ENCODE results near the gene GRIK2.
"Not testable (repeated sequence)": the region's sequence is repeated elsewhere in the genome, so short reads cannot be mapped to it uniquely, and the experiment has no call there.

GRIK2 gene

GRCh38 chr6:101541894-101542293 lies 148.4 kb downstream of the GRIK2 start:
- DNase-seq: no peak

DNA sequence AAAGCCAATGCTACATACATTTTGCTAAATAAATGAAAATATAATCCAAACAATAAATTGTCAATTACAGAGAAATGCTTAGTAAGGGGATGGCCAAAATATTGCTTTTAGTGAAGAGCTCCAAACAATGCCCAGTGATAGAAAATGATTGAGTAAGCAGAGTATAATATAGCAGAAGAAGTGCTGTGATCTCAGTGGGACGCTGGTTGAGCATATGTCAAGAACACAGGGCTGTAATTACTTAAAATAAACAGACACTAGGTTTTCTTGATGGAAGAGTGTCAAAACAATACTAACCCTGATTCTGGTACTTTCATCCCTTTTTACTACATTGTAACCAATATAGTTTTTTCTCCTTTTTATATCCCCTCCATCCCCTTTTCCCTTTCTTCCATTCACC lies 150.3 kb downstream of the GRIK2 start:
- no peak for DNase-seq

- DNase-seq: no peak
Observed at GRCh38 chr6:101544286-101544685, 150.8 kb downstream of the GRIK2 start.

DNA sequence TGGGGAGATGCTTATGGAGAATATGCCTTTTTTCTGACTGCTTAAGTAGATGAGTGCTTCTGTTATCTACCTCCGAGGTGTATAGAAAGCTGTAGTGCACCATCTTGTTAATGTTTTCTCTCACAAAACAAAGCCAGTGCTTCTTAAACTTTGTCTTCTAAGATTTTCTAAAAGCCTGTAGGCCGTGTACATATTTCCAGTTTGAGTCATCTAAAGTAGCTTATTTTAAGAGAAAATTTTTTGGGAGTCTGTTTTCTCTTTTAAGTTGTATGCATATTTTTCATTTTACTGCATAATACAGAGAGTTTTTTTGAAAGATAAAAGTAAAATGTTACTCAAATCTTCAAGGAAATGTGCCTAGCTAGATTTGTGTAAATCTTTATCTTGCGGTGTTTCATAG lies 151.7 kb downstream of the GRIK2 start:
- no peak for DNase-seq

DNA sequence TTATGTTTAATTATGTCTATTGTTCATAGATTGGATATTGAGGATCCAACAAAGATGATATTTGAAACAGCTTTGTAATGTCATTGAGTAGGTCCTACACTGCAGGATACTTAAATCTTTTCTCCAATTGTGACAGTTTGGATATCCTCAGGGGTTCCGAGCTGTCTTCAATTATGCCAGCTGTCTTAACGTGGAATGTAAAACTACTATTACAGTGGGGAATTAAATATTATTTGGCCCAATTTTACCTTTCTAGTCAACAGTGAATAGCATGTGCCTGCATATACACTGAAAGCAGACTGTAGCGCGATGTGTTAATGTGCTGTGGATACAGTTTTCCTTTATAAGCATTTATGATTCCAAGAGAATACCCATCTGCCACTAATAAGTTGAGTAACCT lies 156.9 kb downstream of the GRIK2 start:
- DNase-seq: no peak

DNA sequence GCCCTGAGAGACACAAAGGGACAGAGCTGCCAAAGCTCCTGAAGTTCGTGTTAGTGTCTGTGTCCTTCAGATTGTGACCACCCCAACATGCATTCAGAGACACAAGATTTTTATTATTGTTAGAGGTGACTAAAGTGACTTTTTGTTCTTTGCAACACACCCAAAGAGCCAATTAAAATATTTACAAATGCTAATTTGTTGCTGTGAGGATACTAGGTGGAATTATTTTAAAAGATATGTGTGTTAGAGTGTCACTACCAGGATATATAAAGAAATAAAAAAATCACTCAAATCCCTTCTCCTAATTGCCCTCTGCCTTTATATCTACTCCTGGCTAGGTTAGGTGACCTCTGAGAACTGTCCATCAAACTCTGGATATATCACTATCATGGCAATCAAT lies 160.7 kb downstream of the GRIK2 start:
- DNase-seq: no peak

- no peak for DNase-seq
Observed at GRCh38 chr6:101558712-101559111, 165.2 kb downstream of the GRIK2 start.

GRCh38 chr6:101572627-101573026 lies 179.1 kb downstream of the GRIK2 start:
- DNase-seq: no peak

DNA sequence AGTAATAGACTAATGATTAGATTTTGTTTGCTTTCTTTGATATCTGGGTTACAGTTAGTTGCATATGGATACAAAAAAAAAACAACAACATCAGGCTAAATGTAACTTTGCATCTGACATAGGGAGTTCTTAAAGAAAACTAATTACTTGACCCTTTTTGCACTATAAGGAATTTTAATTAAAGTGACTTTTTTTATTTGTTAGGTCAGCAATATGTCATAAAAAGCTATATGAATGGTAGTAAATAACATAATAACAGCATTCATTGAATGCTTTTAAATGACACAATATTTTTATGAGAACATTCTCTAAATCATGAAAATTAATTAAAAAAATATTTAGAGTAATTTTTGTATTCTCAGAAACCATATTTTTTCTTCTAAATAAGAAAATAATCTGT lies 183.6 kb downstream of the GRIK2 start:
- no peak for DNase-seq

- DNase-seq: no peak
Observed at GRCh38 chr6:101578306-101578705, 184.8 kb downstream of the GRIK2 start.

GRCh38 chr6:101582792-101583191 lies 189.3 kb downstream of the GRIK2 start:
- no peak for DNase-seq

GRCh38 chr6:101585501-101585900 lies 192.0 kb downstream of the GRIK2 start:
- DNase-seq: no peak

DNA sequence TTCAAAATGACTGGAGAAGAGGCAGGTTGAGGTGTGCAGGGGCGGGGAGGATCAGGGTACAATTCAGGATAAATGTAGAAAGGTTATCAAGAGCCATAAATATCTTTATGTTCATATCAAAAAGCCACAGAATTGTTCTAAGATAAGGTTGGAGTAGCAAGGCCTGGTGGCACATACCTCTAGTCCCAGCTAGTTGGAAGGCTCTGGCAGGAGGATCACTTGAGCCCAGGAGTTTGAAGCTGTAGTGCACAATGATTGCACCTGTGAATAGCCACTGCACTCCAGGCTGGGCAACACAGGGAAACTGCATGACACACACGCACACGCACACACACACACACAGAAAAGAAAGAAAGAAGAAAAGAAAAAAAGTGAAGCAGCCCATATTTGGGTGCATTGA lies 194.8 kb downstream of the GRIK2 start:
- no peak for DNase-seq

DNA sequence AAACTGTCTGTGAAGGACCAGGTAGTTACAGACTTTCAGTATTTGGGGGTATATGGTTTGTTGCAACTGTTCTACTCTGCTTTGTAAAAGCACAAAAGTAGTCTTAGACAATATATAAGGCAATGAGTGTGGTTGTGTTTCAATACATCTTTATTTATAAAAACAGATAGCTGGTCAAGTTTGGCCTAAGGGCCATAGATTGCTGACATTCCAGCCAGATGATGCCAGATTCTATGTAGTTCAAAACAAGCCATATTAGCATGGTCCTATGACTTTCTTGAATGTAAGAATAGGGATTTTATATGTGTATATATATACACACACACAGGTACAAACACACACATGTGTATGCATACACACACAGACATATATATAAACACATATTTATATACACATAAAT lies 201.8 kb downstream of the GRIK2 start:
- no peak for DNase-seq

DNA sequence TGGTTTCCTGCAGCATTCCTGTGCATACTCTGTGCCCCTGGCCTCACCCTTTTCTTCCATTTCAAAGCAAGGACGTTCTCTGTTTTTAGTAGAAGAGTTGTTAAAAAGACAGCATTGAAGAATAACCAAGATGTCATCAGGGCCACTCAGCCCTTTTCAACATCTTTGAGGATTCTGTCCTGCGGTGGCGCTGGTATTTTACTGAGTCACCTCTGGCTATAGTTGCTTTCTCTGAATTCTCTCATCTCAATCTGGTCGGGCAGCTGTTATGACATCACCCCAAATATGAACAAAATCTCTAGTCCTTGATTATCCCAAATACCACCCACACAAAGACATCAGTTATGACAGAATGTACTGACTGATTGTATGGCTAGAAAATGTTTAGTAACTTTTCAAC lies 204.2 kb downstream of the GRIK2 start:
- no peak for DNase-seq

GRCh38 chr6:101605426-101605825 lies 211.9 kb downstream of the GRIK2 start:
- no peak for DNase-seq

DNA sequence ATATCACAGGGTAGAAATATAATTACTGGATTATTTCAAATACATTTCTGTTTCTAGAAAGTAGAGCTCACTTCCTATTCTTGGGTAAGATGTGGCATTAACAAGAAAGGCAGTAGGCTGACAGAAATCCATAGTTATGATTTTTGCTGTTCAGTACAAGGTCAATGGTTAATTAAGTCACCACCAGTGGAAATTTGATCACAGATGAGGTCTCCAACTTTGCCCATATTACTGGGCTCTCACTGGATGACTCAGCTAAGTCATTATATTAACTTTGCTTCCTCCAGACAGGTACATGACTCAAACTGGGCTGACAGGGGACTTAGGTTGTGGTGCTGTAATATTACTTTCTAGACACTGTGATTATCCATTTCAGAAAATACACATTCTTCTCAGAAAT lies 212.4 kb downstream of the GRIK2 start:
- no peak for DNase-seq

- DNase-seq: no peak
Observed at GRCh38 chr6:101607111-101607690, 213.7 kb downstream of the GRIK2 start.

- DNase-seq: no peak
Observed at GRCh38 chr6:101608703-101609102, 215.2 kb downstream of the GRIK2 start.

- DNase-seq: no peak
Observed at GRCh38 chr6:101613556-101613955, 220.0 kb downstream of the GRIK2 start.

GRCh38 chr6:101614774-101615173 lies 221.3 kb downstream of the GRIK2 start:
- DNase-seq: no peak

DNA sequence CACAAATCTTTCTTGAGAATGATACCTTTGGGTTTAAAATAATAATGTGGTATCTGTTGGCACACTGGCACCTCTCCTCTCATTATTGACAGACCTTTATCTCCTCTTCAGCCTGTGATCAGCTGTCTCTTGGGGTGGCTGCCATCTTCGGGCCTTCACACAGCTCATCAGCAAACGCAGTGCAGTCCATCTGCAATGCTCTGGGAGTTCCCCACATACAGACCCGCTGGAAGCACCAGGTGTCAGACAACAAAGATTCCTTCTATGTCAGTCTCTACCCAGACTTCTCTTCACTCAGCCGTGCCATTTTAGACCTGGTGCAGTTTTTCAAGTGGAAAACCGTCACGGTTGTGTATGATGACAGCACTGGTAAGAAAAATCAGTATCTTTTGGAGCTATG lies 232.8 kb downstream of the GRIK2 start:
- no peak for DNase-seq

DNA sequence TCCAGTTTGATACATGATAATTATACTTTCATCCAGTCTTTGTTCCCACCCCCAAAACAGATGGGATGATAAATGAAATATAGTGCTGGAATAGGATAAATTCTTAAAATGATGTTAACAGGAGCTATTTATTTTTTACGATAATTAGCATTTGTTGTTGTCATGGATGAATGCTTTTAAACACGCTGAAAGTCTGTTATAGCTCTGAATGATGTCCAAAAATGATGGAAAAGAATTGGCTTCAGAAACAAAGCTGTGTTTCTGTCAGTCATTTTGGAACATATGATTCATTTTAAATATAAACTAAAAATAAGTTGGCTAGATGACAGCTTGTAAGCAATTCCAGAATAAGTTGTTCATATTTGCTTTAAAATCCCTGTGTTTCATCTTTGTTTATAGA lies 237.4 kb downstream of the GRIK2 start:
- DNase-seq: no peak

DNA sequence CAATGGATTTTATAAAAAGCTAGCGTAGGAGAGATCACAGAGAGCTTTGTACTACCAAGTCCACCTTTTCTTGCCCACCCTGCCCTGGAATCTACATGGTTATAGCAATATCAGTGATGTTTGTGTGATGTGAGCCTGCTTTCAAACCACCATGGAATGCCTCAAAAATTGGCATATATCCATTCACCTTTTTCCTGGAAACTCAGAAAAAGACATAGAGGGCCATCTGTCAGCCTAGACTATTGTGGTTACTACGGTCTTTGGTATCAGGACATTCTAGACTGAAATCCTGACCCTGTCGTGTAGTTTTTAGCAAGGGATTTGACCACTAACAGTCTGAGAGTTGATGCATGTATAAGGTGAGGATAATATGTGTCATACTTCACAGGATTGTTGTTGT lies 239.6 kb downstream of the GRIK2 start:
- DNase-seq: no peak

GRCh38 chr6:101638865-101639264 lies 245.4 kb downstream of the GRIK2 start:
- not testable (repeated sequence) for DNase-seq

DNA sequence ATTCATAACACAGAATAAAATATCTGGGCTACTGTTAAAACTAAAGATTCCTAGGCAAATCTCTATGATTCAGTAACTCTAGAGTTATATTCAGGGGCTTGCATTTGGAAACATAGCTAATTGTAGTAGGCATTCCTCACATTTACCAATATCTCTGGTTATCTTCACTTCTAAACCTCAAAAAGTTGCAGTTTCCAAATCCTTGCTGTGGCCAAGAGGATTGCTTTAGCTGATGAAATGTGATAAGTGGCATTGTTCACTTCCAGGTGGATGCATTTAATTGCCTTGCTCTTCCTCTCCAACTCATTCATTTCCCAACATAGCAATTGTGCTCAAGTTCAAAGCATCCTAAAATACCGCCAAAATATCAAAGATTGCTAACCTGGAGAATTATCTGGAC lies 246.6 kb downstream of the GRIK2 start:
- DNase-seq: no peak
